ENCODE data around the gene ARMC5.

- TF ChIP-seq POLR2A (IDR thresholded peaks at IDR 0.05; ENCODE audit: low read length) (no peak), GATA1 (IDR thresholded peaks at IDR 0.05; ENCODE audit: low read depth, low read length) (no peak)
These were observed 31.6 kb upstream of the ARMC5 start for GRCh38 chr16:31427441-31428278.
